Measurements from ENCODE around the gene APH1B. TPM values are rescaled to one million over a fixed set of nuclear protein-coding genes. Genes with fewer than 3 reads are reported as not detected.

Gene APH1B
- total RNA-seq, 4 donors from 2014 or later: 0.80 to 9.7 (median 7.1) TPM

DNA sequence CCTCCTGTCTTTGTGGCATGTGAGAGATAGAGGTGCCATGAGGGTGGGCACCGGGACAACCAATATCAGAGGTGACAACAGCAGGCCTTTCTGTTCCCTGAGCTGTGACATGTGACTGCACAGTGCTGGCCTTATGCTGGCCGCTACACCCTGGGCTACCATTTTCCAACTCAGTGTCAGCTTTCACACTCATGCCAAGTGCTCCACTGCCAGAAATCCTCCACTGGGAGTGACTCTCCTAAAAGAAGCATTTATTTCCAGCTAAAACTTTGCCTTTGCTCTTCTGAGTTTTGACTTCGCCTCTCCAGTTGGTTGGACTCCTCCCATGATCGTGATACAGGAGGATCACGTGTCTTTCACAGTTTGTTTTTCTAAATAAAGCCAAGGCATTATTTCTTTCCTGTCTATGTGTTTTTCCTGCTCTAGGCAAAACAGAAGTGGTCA, 72.8 kb downstream of the APH1B start:
- Histone ChIP-seq H3K9me3 (no peaks in the 10 kb centered on the region), H3K36me3 (no peaks in the 10 kb centered on the region), H3K4me1 (peaks cover 0 to 72% (median 50%) of the 10 kb centered on the region in 4 donors), H3K4me3 (no peak overlapping the region), H3K27me3 (no peaks in the 10 kb centered on the region), H3K27ac (peak overlapping the region; percentile 75 to 90 (median 80))
- intact Hi-C loops (cut with DNase I; ENCODE audit: low total_unique reads) (no loop called here), in situ Hi-C loops (cut with MboI; ENCODE audit: low pct_ligation_motif_present in 1 of 4, low pct_unique_long_range_greater_than_20kb in 1 of 4, low sequenced_read_pairs in 3 of 4) (no loop called here)
- no peak for DNase-seq
- TF ChIP-seq, protein P1, sequence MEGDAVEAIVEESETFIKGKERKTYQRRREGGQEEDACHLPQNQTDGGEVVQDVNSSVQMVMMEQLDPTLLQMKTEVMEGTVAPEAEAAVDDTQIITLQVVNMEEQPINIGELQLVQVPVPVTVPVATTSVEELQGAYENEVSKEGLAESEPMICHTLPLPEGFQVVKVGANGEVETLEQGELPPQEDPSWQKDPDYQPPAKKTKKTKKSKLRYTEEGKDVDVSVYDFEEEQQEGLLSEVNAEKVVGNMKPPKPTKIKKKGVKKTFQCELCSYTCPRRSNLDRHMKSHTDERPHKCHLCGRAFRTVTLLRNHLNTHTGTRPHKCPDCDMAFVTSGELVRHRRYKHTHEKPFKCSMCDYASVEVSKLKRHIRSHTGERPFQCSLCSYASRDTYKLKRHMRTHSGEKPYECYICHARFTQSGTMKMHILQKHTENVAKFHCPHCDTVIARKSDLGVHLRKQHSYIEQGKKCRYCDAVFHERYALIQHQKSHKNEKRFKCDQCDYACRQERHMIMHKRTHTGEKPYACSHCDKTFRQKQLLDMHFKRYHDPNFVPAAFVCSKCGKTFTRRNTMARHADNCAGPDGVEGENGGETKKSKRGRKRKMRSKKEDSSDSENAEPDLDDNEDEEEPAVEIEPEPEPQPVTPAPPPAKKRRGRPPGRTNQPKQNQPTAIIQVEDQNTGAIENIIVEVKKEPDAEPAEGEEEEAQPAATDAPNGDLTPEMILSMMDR (IDR thresholded peaks at IDR 0.05): no peak
- TF ChIP-seq EP300 (IDR thresholded peaks at IDR 0.05; ENCODE audit: low read depth) (no peak), POLR2AphosphoS5 (IDR thresholded peaks at IDR 0.05) (no peak), POLR2A (IDR thresholded peaks at IDR 0.05) (no peak)
- 81% methylated on average over 5 of the region's 5 CpGs; no CpG with 5 or more reads in 1 of the 2 donors for WGBS, 2 donors (ENCODE audit: low coverage in 1 of 2)

DNA sequence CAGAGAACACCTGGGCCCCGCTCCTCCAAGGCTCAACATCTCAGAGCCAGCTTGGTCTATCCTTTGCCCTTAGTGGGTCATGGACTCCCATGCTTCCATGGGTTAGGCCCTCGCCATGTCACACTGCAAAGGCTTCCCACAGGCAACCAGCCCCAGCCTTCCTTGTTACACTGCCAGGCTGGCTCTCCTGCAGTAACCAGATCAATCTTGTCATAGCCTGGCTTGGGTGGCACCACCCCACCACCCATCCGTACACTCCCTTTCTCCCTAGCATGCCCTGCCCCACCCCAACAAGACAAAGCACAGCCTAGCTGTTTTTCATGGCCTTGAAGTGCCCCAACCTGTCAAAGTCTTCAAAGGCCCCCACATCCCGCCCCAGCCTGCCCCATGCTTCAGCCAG, 73.8 kb downstream of the APH1B start:
- intact Hi-C loops (cut with DNase I; ENCODE audit: low total_unique reads) (no loop called here), in situ Hi-C loops (cut with MboI; ENCODE audit: low pct_ligation_motif_present in 1 of 4, low pct_unique_long_range_greater_than_20kb in 1 of 4, low sequenced_read_pairs in 3 of 4) (no loop called here)
- TF ChIP-seq EP300 (IDR thresholded peaks at IDR 0.05; ENCODE audit: low read depth) (no peak), POLR2AphosphoS5 (IDR thresholded peaks at IDR 0.05) (peak; percentile 26 to 48 (median 32))
- peaks cover 0 to 82% (median 57%) of the 10 kb centered on the region in 4 donors for H3K4me1 ChIP-seq
- DNase-seq: peak; percentile 76
- no peaks in the 10 kb centered on the region for H3K36me3 ChIP-seq
- WGBS, 2 donors (ENCODE audit: low coverage in 1 of 2): 33 to 53% methylated on average over 1 to 4 of the region's 4 CpGs
- H3K9me3 ChIP-seq: no peaks in the 10 kb centered on the region
- peak overlapping the region; percentile 75 to 90 (median 80) for H3K27ac ChIP-seq
- H3K27me3 ChIP-seq: no peaks in the 10 kb centered on the region
- no peak overlapping the region for H3K4me3 ChIP-seq

DNA sequence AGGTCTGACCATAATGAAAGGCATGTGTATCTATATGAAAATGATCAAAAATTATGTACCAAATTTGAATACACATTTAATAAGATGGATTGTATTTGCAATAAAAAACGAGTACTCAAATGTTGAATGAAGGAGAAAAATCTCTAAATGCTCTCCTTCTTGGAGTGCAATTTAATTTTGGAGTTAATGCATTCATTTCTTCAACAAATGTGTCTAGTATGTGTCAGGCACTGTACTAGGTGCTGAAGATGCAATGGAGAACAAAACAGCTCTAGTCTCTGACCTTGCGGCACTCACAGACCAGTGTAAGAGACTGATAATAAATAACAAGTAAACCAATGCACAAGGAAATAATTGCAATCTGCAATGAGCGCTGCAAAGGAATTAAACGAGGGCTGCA, 75.4 kb downstream of the APH1B start:
- in situ Hi-C loops (cut with MboI; ENCODE audit: low pct_ligation_motif_present in 1 of 4, low pct_unique_long_range_greater_than_20kb in 1 of 4, low sequenced_read_pairs in 3 of 4): no loop called here
- Histone ChIP-seq H3K9me3 (no peaks in the 10 kb centered on the region), H3K27ac (peak overlapping the region; percentile 80 to 90 (median 82)), H3K4me3 (no peak overlapping the region), H3K27me3 (no peaks in the 10 kb centered on the region), H3K36me3 (no peaks in the 10 kb centered on the region), H3K4me1 (peaks cover 5 to 96% (median 68%) of the 10 kb centered on the region in 4 donors)
- no peak for TF ChIP-seq POLR2A (IDR thresholded peaks at IDR 0.05)
- no peak for TF ChIP-seq POLR2AphosphoS5 (IDR thresholded peaks at IDR 0.05)
- TF ChIP-seq, protein P1 (IDR thresholded peaks at IDR 0.05): no peak
- no peak for TF ChIP-seq EP300 (IDR thresholded peaks at IDR 0.05; ENCODE audit: low read depth)
- WGBS, 2 donors (ENCODE audit: low coverage in 1 of 2): 73 to 82% methylated on average over 4 of the region's 4 CpGs
- intact Hi-C loops (cut with DNase I; ENCODE audit: low total_unique reads): no loop called here
- DNase-seq: no peak

DNA sequence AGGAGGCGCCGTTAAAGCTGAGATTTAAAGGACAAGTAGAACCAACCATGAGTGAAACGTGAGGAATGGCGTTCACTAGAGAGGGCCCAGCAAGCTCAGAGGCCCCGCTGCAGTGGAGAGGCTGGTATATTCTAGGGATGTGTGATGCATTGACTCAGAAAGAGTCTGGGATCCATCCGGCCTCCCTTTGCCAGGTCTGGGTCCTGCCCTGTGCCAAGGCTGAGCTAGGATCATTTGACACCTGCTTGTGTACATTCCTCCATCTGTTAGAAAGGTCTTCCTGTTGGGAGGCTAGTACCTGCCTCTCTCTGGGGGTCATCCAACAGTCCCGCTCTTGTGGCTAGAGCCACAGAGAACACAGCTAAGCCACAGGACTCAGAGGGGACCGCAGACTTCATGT, 75.9 kb downstream of the APH1B start:
- intact Hi-C loops (cut with DNase I; ENCODE audit: low total_unique reads): no loop called here

More for the DNA sequence above, 75.9 kb downstream of the APH1B start:
- Histone ChIP-seq H3K27me3 (no peaks in the 10 kb centered on the region), H3K4me3 (no peak overlapping the region), H3K4me1 (peaks cover 5 to 94% (median 68%) of the 10 kb centered on the region in 4 donors), H3K9me3 (no peaks in the 10 kb centered on the region), H3K36me3 (no peaks in the 10 kb centered on the region), H3K27ac (peak overlapping the region; percentile 80 to 90 (median 82))
- no peak for DNase-seq
- TF ChIP-seq EP300 (IDR thresholded peaks at IDR 0.05; ENCODE audit: low read depth): no peak
- TF ChIP-seq, protein P1 (IDR thresholded peaks at IDR 0.05): no peak
- in situ Hi-C loops (cut with MboI; ENCODE audit: low pct_ligation_motif_present in 1 of 4, low pct_unique_long_range_greater_than_20kb in 1 of 4, low sequenced_read_pairs in 3 of 4): no loop called here
- WGBS, 2 donors (ENCODE audit: low coverage in 1 of 2): 70 to 80% methylated on average over 5 to 8 of the region's 8 CpGs

Data from transverse colon (tissue), 4 donors.